BE2C (cell line): ENCODE data around the gene RBM22.

ENCODE experiments used
- DNase-seq: peaks from one replicate; pipeline ENCODE4 v3.0.0-alpha.2; 2020
- H3K27me3 ChIP-seq: fragments of 250-450 bp; sonication (Bioruptor Pico); 2 replicates; pipeline ENCODE4 v1.5.1; 2020; ENCODE audit warnings: mild to moderate bottlenecking
- H3K36me3 ChIP-seq: fragments of 250-450 bp; sonication (Bioruptor Pico); 2 replicates; pipeline ENCODE4 v1.5.1; 2020; ENCODE audit warnings: mild to moderate bottlenecking
- H3K4me1 ChIP-seq: fragments of 250-450 bp; sonication (Bioruptor Pico); 2 replicates; pipeline ENCODE4 v1.5.1; 2020
- H3K4me3 ChIP-seq: 2 replicates; pipeline ENCODE4 v1.5.1; 2011; ENCODE audit warnings: low read depth, low read length
- H3K9me3 ChIP-seq: fragments of 250-450 bp; sonication (Bioruptor Pico); 2 replicates; pipeline ENCODE4 v1.5.1; 2020
- CTCF ChIP-seq: IDR thresholded peaks from 2 replicates; pipeline ENCODE4 v1.5.1; 2012; ENCODE audit warnings: mild to moderate bottlenecking, low read depth, low read length

RBM22 gene

GRCh38 chr5:150641824-150642566, 58.9 kb downstream of the RBM22 start:
- Histone ChIP-seq H3K36me3 (no peaks in the 10 kb centered on the region), H3K9me3 (no peaks in the 10 kb centered on the region), H3K27me3 (no peaks in the 10 kb centered on the region), H3K4me1 (peaks cover 73% of the 10 kb centered on the region), H3K4me3 (peak overlapping the region; percentile 55; the same call in 1 of the 2 replicates)
- TF ChIP-seq CTCF = no peak
- DNase-seq = no peak

- peak overlapping the region; percentile 55 for H3K4me3 ChIP-seq
- no peaks in the 10 kb centered on the region for H3K27me3 ChIP-seq
- peak; percentile 46 for DNase-seq
- TF ChIP-seq CTCF = no peak
- no peaks in the 10 kb centered on the region for H3K36me3 ChIP-seq
- no peaks in the 10 kb centered on the region for H3K9me3 ChIP-seq
- H3K4me1 ChIP-seq = peaks cover 79% of the 10 kb centered on the region
These were observed 59.8 kb downstream of the RBM22 start for GRCh38 chr5:150641006-150641570.
